NT2/D1 (cell line): ENCODE results near the gene RALGPS1.

Experiments
- DNase-seq: peaks from one replicate; pipeline ENCODE4 v3.0.0-alpha.2; 2011; ENCODE audit warnings: low read depth, low spot score
- H3K27me3 ChIP-seq: 2 replicates; pipeline ENCODE4 v1.6.0; 2011; ENCODE audit warnings: mild to moderate bottlenecking; ENCODE audit not compliant: insufficient read length, insufficient read depth
- H3K36me3 ChIP-seq: 2 replicates; pipeline ENCODE4 v1.6.1; 2011; ENCODE audit warnings: mild to moderate bottlenecking, low read length, mixed read lengths; ENCODE audit not compliant: insufficient read depth, insufficient read length
- H3K4me1 ChIP-seq: 2 replicates; pipeline ENCODE4 v1.5.1; 2011; ENCODE audit not compliant: insufficient read depth, insufficient read length
- H3K4me3 ChIP-seq: 2 replicates; pipeline ENCODE4 v1.5.1; 2011; ENCODE audit warnings: low read depth; ENCODE audit not compliant: insufficient read length
- H3K9ac ChIP-seq: 2 replicates; pipeline ENCODE4 v1.6.0; 2011; ENCODE audit warnings: low read depth; ENCODE audit not compliant: insufficient read length
- H3K9me3 ChIP-seq: 2 replicates; pipeline ENCODE4 v1.5.1; 2011; ENCODE audit warnings: mild to moderate bottlenecking, low read length; ENCODE audit not compliant: insufficient read depth
- SUZ12 ChIP-seq: IDR thresholded peaks from 2 replicates; pipeline ENCODE4 v1.6.1; 2011; ENCODE audit not compliant: insufficient read length, insufficient read depth; ENCODE audit errors: extremely low read depth
- YY1 ChIP-seq: IDR thresholded peaks from 2 replicates; pipeline ENCODE4 v1.6.1; 2011; ENCODE audit not compliant: insufficient read length, insufficient read depth
- ZNF274 ChIP-seq: IDR thresholded peaks from 2 replicates; pipeline ENCODE4 v1.6.1; 2011; ENCODE audit warnings: mild to moderate bottlenecking, low read depth, low read length

RALGPS1 gene

GRCh38 chr9:127173063-127173462 is 258.5 kb downstream of the RALGPS1 start:
- Histone ChIP-seq H3K4me1 (peaks cover 3% of the 10 kb centered on the region), H3K9ac (no peak overlapping the region), H3K9me3 (no peaks in the 10 kb centered on the region), H3K4me3 (no peak overlapping the region), H3K36me3 (no peaks in the 10 kb centered on the region), H3K27me3 (no peaks in the 10 kb centered on the region)
- no peak for TF ChIP-seq SUZ12
- no peak for TF ChIP-seq YY1
- TF ChIP-seq ZNF274: no peak
- no peak for DNase-seq

- Histone ChIP-seq H3K9me3 (no peaks in the 10 kb centered on the region), H3K4me1 (peaks cover 17% of the 10 kb centered on the region), H3K4me3 (no peak overlapping the region), H3K27me3 (no peaks in the 10 kb centered on the region), H3K9ac (no peak overlapping the region), H3K36me3 (no peaks in the 10 kb centered on the region)
- no peak for DNase-seq
- TF ChIP-seq YY1 (no peak), ZNF274 (no peak), SUZ12 (no peak)
Measured at GRCh38 chr9:127174386-127175318, 260.1 kb downstream of the RALGPS1 start.

- H3K4me1 ChIP-seq: peaks cover 19% of the 10 kb centered on the region
- no peaks in the 10 kb centered on the region for H3K36me3 ChIP-seq
- H3K27me3 ChIP-seq: no peaks in the 10 kb centered on the region
- DNase-seq: no peak
- H3K4me3 ChIP-seq: no peak overlapping the region
- TF ChIP-seq SUZ12 (no peak), ZNF274 (no peak), YY1 (no peak)
- no peaks in the 10 kb centered on the region for H3K9me3 ChIP-seq
- no peak overlapping the region for H3K9ac ChIP-seq
Measured at GRCh38 chr9:127175319-127175715, 260.7 kb downstream of the RALGPS1 start.

- TF ChIP-seq ZNF274 (no peak), YY1 (no peak), SUZ12 (no peak)
- no peak overlapping the region for H3K9ac ChIP-seq
- H3K4me3 ChIP-seq: no peak overlapping the region
Measured at GRCh38 chr9:127175764-127176163, 261.2 kb downstream of the RALGPS1 start.

GRCh38 chr9:127176631-127177030 is 262.0 kb downstream of the RALGPS1 start:
- Histone ChIP-seq H3K4me3 (no peak overlapping the region), H3K4me1 (peaks cover 19% of the 10 kb centered on the region), H3K9me3 (no peaks in the 10 kb centered on the region), H3K36me3 (no peaks in the 10 kb centered on the region), H3K27me3 (no peaks in the 10 kb centered on the region), H3K9ac (no peak overlapping the region)
- TF ChIP-seq ZNF274: no peak
- TF ChIP-seq YY1: no peak
- no peak for TF ChIP-seq SUZ12
- DNase-seq: no peak

More at GRCh38 chr9:127175764-127176163, 261.2 kb downstream of the RALGPS1 start:
- Histone ChIP-seq H3K4me1 (peaks cover 19% of the 10 kb centered on the region), H3K9me3 (no peaks in the 10 kb centered on the region), H3K27me3 (no peaks in the 10 kb centered on the region), H3K36me3 (no peaks in the 10 kb centered on the region)
- no peak for DNase-seq

- no peak for TF ChIP-seq SUZ12
- no peak for TF ChIP-seq ZNF274
- TF ChIP-seq YY1: no peak
- no peaks in the 10 kb centered on the region for H3K27me3 ChIP-seq
- H3K4me3 ChIP-seq: no peak overlapping the region
- no peaks in the 10 kb centered on the region for H3K9me3 ChIP-seq
- DNase-seq: no peak
- no peak overlapping the region for H3K9ac ChIP-seq
- peaks cover 19% of the 10 kb centered on the region for H3K4me1 ChIP-seq
- H3K36me3 ChIP-seq: no peaks in the 10 kb centered on the region
Measured at GRCh38 chr9:127177231-127177630, 262.6 kb downstream of the RALGPS1 start.

GRCh38 chr9:127177665-127178265 is 263.2 kb downstream of the RALGPS1 start:
- TF ChIP-seq SUZ12 (no peak), YY1 (no peak), ZNF274 (no peak)
- H3K9ac ChIP-seq: no peak overlapping the region
- no peaks in the 10 kb centered on the region for H3K36me3 ChIP-seq
- no peak overlapping the region for H3K4me3 ChIP-seq
- peaks cover 19% of the 10 kb centered on the region for H3K4me1 ChIP-seq
- no peak for DNase-seq
- H3K9me3 ChIP-seq: no peaks in the 10 kb centered on the region
- H3K27me3 ChIP-seq: no peaks in the 10 kb centered on the region
